ENCODE results near the gene CCDC190.

- TF ChIP-seq POLR2A (IDR thresholded peaks at IDR 0.05) (no peak), CTCF (IDR thresholded peaks at IDR 0.05) (no peak)
Observed at GRCh38 chr1:162877412-162877811, 16.4 kb upstream of the CCDC190 start.
